ENCODE results near the gene TRAPPC6A. TPM values are rescaled to one million over a fixed set of nuclear protein-coding genes. Genes with fewer than 3 reads are reported as not detected.

Gene TRAPPC6A
- total RNA-seq (2014; rRNA removed; shearing (Covaris generic)), result 23.3 and 29.4 TPM in 2 replicates
- polyA plus RNA-seq (2016; fragmentation: Nextera tagmentation; extraction: Ambion mirVana), result 74.7 and 81.9 TPM in 2 replicates
- long read RNA-seq, transcript TRAPPC6A-201 (6 exons, 805 nt), result major isoform, 11 of 27 reads
- long read RNA-seq, transcript TRAPPC6A-202 (6 exons, 758 nt), result minor isoform, 6 of 27 reads
- long read RNA-seq, transcript TRAPPC6A-204 (5 exons, 695 nt), result minor isoform, 5 of 27 reads
- long read RNA-seq, partial matches to known transcripts, result 2 of 27 reads
- long read RNA-seq, other reads (novel, unspliced or antisense), result 3 of 27 reads

GRCh38 chr19:45177817-45178261, at the start of gene TRAPPC6A:
TRAPPC6A (minus strand) TSS chr19:45178237; CDS start chr19:45178218, 19 bp downstream.
- Mint-ChIP-seq H3K4me1 (no peaks in the 10 kb centered on the region; the same call in 2 of the 3 replicates), H3K36me3 (ENCODE audit: low read depth) (peaks cover 3% of the 10 kb centered on the region; the same call in 1 of the 3 replicates), H3K9me3 (no peaks in the 10 kb centered on the region), H3K4me3 (peak within 1 kb of the TSS; percentile 95), H3K27me3 (ENCODE audit: insufficient read depth, low read depth, poor library complexity) (peaks cover 22% of the 10 kb centered on the region), H3K27ac (peak within 1 kb of the TSS; percentile 96)
- Histone ChIP-seq H3K4me1 (ENCODE audit: insufficient read depth) (peaks cover 3% of the 10 kb centered on the region; the same call in 1 of the 2 replicates), H2AFZ (peak within 1 kb of the TSS; percentile 94), H3K9me2 (ENCODE audit: insufficient read depth) (no peaks in the 10 kb centered on the region), H3K4me2 (peak within 1 kb of the TSS; percentile 98), H3K79me2 (replicated peaks; ENCODE audit: insufficient read depth) (peaks cover 15% of the 10 kb centered on the region), H3K36me3 (ENCODE audit: insufficient read depth) (no peaks in the 10 kb centered on the region), H4K20me1 (replicated peaks; ENCODE audit: insufficient read depth) (no peaks in the 10 kb centered on the region), H3K27ac (ENCODE audit: low read depth) (peak within 1 kb of the TSS; percentile 7), H3K4me3 (peak within 1 kb of the TSS; percentile 64), H3K27me3 (ENCODE audit: insufficient read depth) (peaks cover 6% of the 10 kb centered on the region; the same call in 1 of the 2 replicates), H3F3A (replicated peaks; ENCODE audit: low read depth) (0 out of 2 replicates have a peak, but pooled peaks cover 4% of the 10 kb centered on the region)
- ATAC-seq (peak; percentile 8), DNase-seq (ENCODE audit: low spot score) (peak; percentile 64)
- no peak for TF ChIP-seq ZNF331 (CRISPR knock-in tag; IDR thresholded peaks at IDR 0.05; ENCODE audit: low read depth)
- peak; percentile 81 for TF ChIP-seq POLR2AphosphoS5 (IDR thresholded peaks at IDR 0.05; ENCODE audit: low read depth)

GRCh38 chr19:45224645-45225044, 46.6 kb upstream of the TRAPPC6A start:
- no peaks in the 10 kb centered on the region for H3K36me3 Mint-ChIP-seq (ENCODE audit: low read depth)
- no peaks in the 10 kb centered on the region for H3K9me3 Mint-ChIP-seq
- no peak overlapping the region for H3K27ac ChIP-seq (ENCODE audit: low read depth)
- no peaks in the 10 kb centered on the region for H3K79me2 ChIP-seq (replicated peaks; ENCODE audit: insufficient read depth)
- H3K4me3 Mint-ChIP-seq, result no peak overlapping the region
- TF ChIP-seq JUNB (IDR thresholded peaks at IDR 0.05; ENCODE audit: unreplicated experiment), result no peak
- no peak overlapping the region for H3K4me2 ChIP-seq
- 0 out of 3 replicates have a peak, but pooled peaks cover 5% of the 10 kb centered on the region for H3K4me1 Mint-ChIP-seq
- ATAC-seq, result no peak
- H3K27me3 ChIP-seq (ENCODE audit: insufficient read depth), result no peaks in the 10 kb centered on the region
- DNase-seq (ENCODE audit: low spot score), result no peak
- peaks cover 20% of the 10 kb centered on the region for H3K27me3 Mint-ChIP-seq (ENCODE audit: insufficient read depth, low read depth, poor library complexity)
- no peaks in the 10 kb centered on the region for H3F3A ChIP-seq (replicated peaks; ENCODE audit: low read depth)
- H3K9me2 ChIP-seq (ENCODE audit: insufficient read depth), result no peaks in the 10 kb centered on the region
- no peak overlapping the region for H3K4me3 ChIP-seq
- no peaks in the 10 kb centered on the region for H4K20me1 ChIP-seq (replicated peaks; ENCODE audit: insufficient read depth)
- H3K27ac Mint-ChIP-seq, result no peak overlapping the region
- H2AFZ ChIP-seq, result no peak overlapping the region
- no peaks in the 10 kb centered on the region for H3K36me3 ChIP-seq (ENCODE audit: insufficient read depth)
- H3K4me1 ChIP-seq (ENCODE audit: insufficient read depth), result no peaks in the 10 kb centered on the region

GRCh38 chr19:45223879-45224278, 45.8 kb upstream of the TRAPPC6A start:
- Histone ChIP-seq H3K27me3 (ENCODE audit: insufficient read depth) (peaks cover 5% of the 10 kb centered on the region; the same call in 1 of the 2 replicates), H3K79me2 (replicated peaks; ENCODE audit: insufficient read depth) (no peaks in the 10 kb centered on the region), H3K4me2 (no peak overlapping the region), H3K4me1 (ENCODE audit: insufficient read depth) (peaks cover 6% of the 10 kb centered on the region; the same call in 1 of the 2 replicates), H3K36me3 (ENCODE audit: insufficient read depth) (no peaks in the 10 kb centered on the region), H3K27ac (ENCODE audit: low read depth) (no peak overlapping the region), H3F3A (replicated peaks; ENCODE audit: low read depth) (no peaks in the 10 kb centered on the region), H2AFZ (no peak overlapping the region), H3K9me2 (ENCODE audit: insufficient read depth) (no peaks in the 10 kb centered on the region), H3K4me3 (no peak overlapping the region), H4K20me1 (replicated peaks; ENCODE audit: insufficient read depth) (no peaks in the 10 kb centered on the region)
- Mint-ChIP-seq H3K27me3 (ENCODE audit: insufficient read depth, low read depth, poor library complexity) (peaks cover 20% of the 10 kb centered on the region), H3K27ac (no peak overlapping the region), H3K36me3 (ENCODE audit: low read depth) (no peaks in the 10 kb centered on the region), H3K4me1 (0 out of 3 replicates have a peak, but pooled peaks cover 5% of the 10 kb centered on the region), H3K4me3 (no peak overlapping the region), H3K9me3 (no peaks in the 10 kb centered on the region)
- DNase-seq (ENCODE audit: low spot score) (no peak), ATAC-seq (no peak)
- TF ChIP-seq NANOG (IDR thresholded peaks at IDR 0.05; ENCODE audit: borderline replicate concordance) (no peak), ETS1 (IDR thresholded peaks at IDR 0.05) (no peak), EZH2phosphoT487 (IDR thresholded peaks at IDR 0.05; ENCODE audit: unreplicated experiment) (no peak), ZNF462 (CRISPR knock-in tag; IDR thresholded peaks at IDR 0.05) (no peak), JUNB (IDR thresholded peaks at IDR 0.05; ENCODE audit: unreplicated experiment) (no peak), ZNF331 (CRISPR knock-in tag; IDR thresholded peaks at IDR 0.05; ENCODE audit: low read depth) (no peak), EZH2 (IDR thresholded peaks at IDR 0.05; ENCODE audit: low read depth, unreplicated experiment) (no peak)
